Colonic mucosa (tissue), 4 donors: ENCODE measurements around the gene PLXDC2. TPM values are rescaled to one million over a fixed set of nuclear protein-coding genes. Genes with fewer than 3 reads are reported as not detected.

Experiments used
- DNase-seq: peaks from one replicate; pipeline ENCODE4 v3.0.0-alpha.2; 2020
- H3K27ac ChIP-seq: fragments of 200-600 bp; one replicate; pipeline ENCODE4 v1.8.0; 2021
- H3K27me3 ChIP-seq: fragments of 200-600 bp; one replicate; pipeline ENCODE4 v1.8.0; 2021
- H3K36me3 ChIP-seq: fragments of 200-600 bp; one replicate; pipeline ENCODE4 v1.8.0; 2021
- H3K4me1 ChIP-seq: fragments of 200-600 bp; one replicate; pipeline ENCODE4 v1.8.0; 2021; ENCODE audit warnings: mild to moderate bottlenecking
- H3K4me3 ChIP-seq: fragments of 200-600 bp; one replicate; pipeline ENCODE4 v1.8.0; 2021
- H3K9ac ChIP-seq, 2 donors: one replicate each; pipeline ENCODE4 v1.7.0; 2013; ENCODE audit warnings: control low read depth in 2 of 2, low read depth in 2 of 2, low read length in 2 of 2
- H3K9me3 ChIP-seq: fragments of 200-600 bp; one replicate; pipeline ENCODE4 v1.8.0; 2021
- intact Hi-C: fragments of 100-400 bp; cut with DNase I; formaldehyde crosslinking; loops from one replicate; pipeline ENCODE4 v1.14.1; 2022
- total RNA-seq, 2 donors: library from RNA; stranded (reverse); fragmentation: NEBNext Ultra II Directional in 1 of 2; extraction: Animal tissue kit (Norgen Biotek cat#: 25700) in 1 of 2; gene quantifications; one replicate each; pipeline ENCODE4 v1.2.1, GENCODE V29; 2021
- TF ChIP-seq, protein P1 (sequence below): fragments of 200-600 bp; IDR thresholded peaks from one replicate; pipeline ENCODE4 v1.8.0; 2022; ENCODE audit warnings: antibody characterized with exemption, mild to moderate bottlenecking
- donor health status: healthy.
- donor health status: DM: no; HTN: no; CAD: no.
- donor health status: DM: no; HTN: no; CAD: no.

The PLXDC2 gene
- total RNA-seq, 2 donors from 2014 or later, result 12.5 to 22.4 TPM

DNA sequence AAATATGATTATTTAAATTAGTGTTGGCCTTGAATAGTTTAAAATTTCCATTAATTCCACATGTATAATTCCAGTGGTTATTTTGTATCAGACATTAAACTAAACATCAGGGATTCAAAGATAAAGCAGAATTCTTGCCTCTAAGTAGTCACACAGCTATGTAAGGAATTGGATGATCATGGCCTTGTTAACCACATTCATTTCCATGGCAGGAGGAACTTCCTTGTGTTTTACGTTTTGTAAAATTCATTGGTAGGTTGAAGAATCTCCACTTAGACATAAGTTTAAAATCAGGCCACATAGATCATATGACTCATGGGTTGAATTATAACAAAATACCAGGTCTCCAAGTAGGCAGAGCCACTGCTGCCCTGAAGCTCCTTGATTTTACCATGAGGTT, 289.7 kb downstream of the PLXDC2 start:
- no peak overlapping the region for H3K27ac ChIP-seq

GRCh38 chr10:20108021-20108420, 291.8 kb downstream of the PLXDC2 start:
- Histone ChIP-seq H3K9ac (no peak overlapping the region), H3K4me1 (no peaks in the 10 kb centered on the region), H3K27me3 (no peaks in the 10 kb centered on the region), H3K36me3 (no peaks in the 10 kb centered on the region), H3K27ac (no peak overlapping the region), H3K4me3 (no peak overlapping the region), H3K9me3 (no peaks in the 10 kb centered on the region)
- intact Hi-C loops, result no loop called here
- TF ChIP-seq, protein P1, sequence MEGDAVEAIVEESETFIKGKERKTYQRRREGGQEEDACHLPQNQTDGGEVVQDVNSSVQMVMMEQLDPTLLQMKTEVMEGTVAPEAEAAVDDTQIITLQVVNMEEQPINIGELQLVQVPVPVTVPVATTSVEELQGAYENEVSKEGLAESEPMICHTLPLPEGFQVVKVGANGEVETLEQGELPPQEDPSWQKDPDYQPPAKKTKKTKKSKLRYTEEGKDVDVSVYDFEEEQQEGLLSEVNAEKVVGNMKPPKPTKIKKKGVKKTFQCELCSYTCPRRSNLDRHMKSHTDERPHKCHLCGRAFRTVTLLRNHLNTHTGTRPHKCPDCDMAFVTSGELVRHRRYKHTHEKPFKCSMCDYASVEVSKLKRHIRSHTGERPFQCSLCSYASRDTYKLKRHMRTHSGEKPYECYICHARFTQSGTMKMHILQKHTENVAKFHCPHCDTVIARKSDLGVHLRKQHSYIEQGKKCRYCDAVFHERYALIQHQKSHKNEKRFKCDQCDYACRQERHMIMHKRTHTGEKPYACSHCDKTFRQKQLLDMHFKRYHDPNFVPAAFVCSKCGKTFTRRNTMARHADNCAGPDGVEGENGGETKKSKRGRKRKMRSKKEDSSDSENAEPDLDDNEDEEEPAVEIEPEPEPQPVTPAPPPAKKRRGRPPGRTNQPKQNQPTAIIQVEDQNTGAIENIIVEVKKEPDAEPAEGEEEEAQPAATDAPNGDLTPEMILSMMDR, result no peak
- DNase-seq, result no peak

More for the DNA sequence above, 289.7 kb downstream of the PLXDC2 start:
- intact Hi-C loops, result no loop called here
- no peak overlapping the region for H3K9ac ChIP-seq
- no peaks in the 10 kb centered on the region for H3K4me1 ChIP-seq
- no peaks in the 10 kb centered on the region for H3K9me3 ChIP-seq
- no peak for DNase-seq
- H3K36me3 ChIP-seq, result no peaks in the 10 kb centered on the region
- H3K27me3 ChIP-seq, result no peaks in the 10 kb centered on the region
- no peak overlapping the region for H3K4me3 ChIP-seq
- TF ChIP-seq, protein P1, result no peak

DNA sequence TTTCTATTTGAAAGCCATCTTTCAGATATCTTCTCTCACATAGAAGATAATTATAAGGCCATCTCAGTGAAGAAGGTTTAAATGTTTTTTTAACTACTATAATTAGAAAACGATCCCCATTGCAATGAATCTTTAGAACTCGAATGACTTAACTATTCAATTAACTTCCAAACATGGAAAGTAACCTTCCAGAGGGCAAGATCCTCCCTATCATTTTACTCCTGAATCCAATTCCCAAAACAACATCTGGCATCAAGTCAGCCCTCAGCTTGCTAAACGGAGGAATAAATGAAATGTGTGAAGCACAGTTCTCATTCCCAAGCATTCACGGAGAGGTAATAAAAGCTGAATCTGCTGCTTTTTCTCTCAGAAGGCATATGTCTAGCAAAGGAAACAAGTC, 293.4 kb downstream of the PLXDC2 start:
- H3K9me3 ChIP-seq, result no peaks in the 10 kb centered on the region
- H3K27me3 ChIP-seq, result no peaks in the 10 kb centered on the region
- H3K36me3 ChIP-seq, result no peaks in the 10 kb centered on the region
- TF ChIP-seq, protein P1, result no peak
- H3K4me3 ChIP-seq, result no peak overlapping the region
- no peak overlapping the region for H3K9ac ChIP-seq
- intact Hi-C loops, result no loop called here
- no peak for DNase-seq
- no peaks in the 10 kb centered on the region for H3K4me1 ChIP-seq
- no peak overlapping the region for H3K27ac ChIP-seq

GRCh38 chr10:20110125-20111100, 294.2 kb downstream of the PLXDC2 start:
- H3K4me1 ChIP-seq, result no peaks in the 10 kb centered on the region
- H3K4me3 ChIP-seq, result no peak overlapping the region
- no peaks in the 10 kb centered on the region for H3K36me3 ChIP-seq
- H3K27me3 ChIP-seq, result no peaks in the 10 kb centered on the region
- H3K9me3 ChIP-seq, result no peaks in the 10 kb centered on the region
- H3K9ac ChIP-seq, result no peak overlapping the region
- TF ChIP-seq, protein P1, result no peak
- intact Hi-C loops, result no loop called here
- no peak for DNase-seq
- no peak overlapping the region for H3K27ac ChIP-seq

DNA sequence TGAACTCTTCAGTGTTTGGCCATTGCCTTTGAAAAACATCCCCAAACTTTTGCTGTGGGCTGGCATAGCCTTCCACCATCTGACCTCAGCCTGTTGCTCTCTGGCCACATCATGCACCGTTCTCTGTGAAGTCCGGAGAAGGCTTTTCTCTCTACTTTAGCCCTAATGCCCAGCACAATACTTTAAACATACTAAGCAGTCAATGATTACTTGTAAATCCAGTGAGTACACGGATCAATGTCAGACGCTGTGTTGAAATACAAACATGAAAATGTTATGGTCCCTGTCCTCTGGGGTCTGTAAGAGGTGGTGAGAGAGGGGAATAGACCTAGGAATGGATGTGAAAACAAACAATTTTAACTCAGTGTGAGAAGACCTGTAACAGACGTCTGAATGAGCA, 297.9 kb downstream of the PLXDC2 start:
- Histone ChIP-seq H3K9ac (no peak overlapping the region), H3K9me3 (no peaks in the 10 kb centered on the region), H3K27me3 (no peaks in the 10 kb centered on the region), H3K27ac (no peak overlapping the region), H3K4me3 (no peak overlapping the region), H3K36me3 (no peaks in the 10 kb centered on the region), H3K4me1 (no peaks in the 10 kb centered on the region)
- TF ChIP-seq, protein P1, result no peak
- intact Hi-C loops, result no loop called here
- DNase-seq, result no peak
